Left renal cortex interstitium (tissue), 4 donors: ENCODE results near the gene HSPE1. TPM values are rescaled to one million over a fixed set of nuclear protein-coding genes. Genes with fewer than 3 reads are reported as not detected.

Source experiments
- polyA plus RNA-seq, 4 donors: library from polyadenylated mRNA; unstranded; fragments of 120-200 nt; gene quantifications; one replicate each; pipeline ENCODE4 v1.2.1, GENCODE V29; 2013; ENCODE audit not compliant: insufficient read length in 4 of 4

The HSPE1 gene
- polyA plus RNA-seq, 4 donors: 213 to 307 (median 255) TPM

Other genes starting within 250 kb of the HSPE1 start
- 10 to 100 TPM in 3 of 4 donors, 1 to 10 TPM in 1; 9.8 to 15.7 (median 12.6) TPM for gene ANKRD44, start 189.6 kb upstream of the HSPE1 start, polyA plus RNA-seq
- gene SF3B1, start 65.4 kb upstream of the HSPE1 start, polyA plus RNA-seq: 100 to 1,000 TPM; 455 to 654 (median 557) TPM
- gene COQ10B, start 46.8 kb upstream of the HSPE1 start, polyA plus RNA-seq: 10 to 100 TPM; 12.8 to 20.3 (median 16.3) TPM
- 100 to 1,000 TPM; 502 to 695 (median 576) TPM for gene HSPD1, start 539 bp upstream of the HSPE1 start, polyA plus RNA-seq
- gene MOB4, start 15.7 kb downstream of the HSPE1 start, polyA plus RNA-seq: 10 to 100 TPM; 35.5 to 58.7 (median 47.3) TPM
- gene RFTN2, start 175.2 kb downstream of the HSPE1 start, polyA plus RNA-seq: 10 to 100 TPM; 17.0 to 23.3 (median 21.2) TPM
- gene MARS2, start 205.0 kb downstream of the HSPE1 start, polyA plus RNA-seq: 1 to 10 TPM; 7.1 to 8.7 (median 8.0) TPM